Hematopoietic multipotent progenitor cell treated with erythropoietin and hydrocortisone succinate and interleukin-3 and kit ligand, for 17 days (in vitro differentiated cells): ENCODE measurements around the gene CABP1.
A peak's percentile ranks its signal among the peaks of the same experiment; 100 is the strongest.

Experiments
- DNase-seq: peaks from one replicate; pipeline ENCODE4 v3.0.0-alpha.2; 2015; ENCODE audit warnings: low spot score

Gene CABP1

DNA sequence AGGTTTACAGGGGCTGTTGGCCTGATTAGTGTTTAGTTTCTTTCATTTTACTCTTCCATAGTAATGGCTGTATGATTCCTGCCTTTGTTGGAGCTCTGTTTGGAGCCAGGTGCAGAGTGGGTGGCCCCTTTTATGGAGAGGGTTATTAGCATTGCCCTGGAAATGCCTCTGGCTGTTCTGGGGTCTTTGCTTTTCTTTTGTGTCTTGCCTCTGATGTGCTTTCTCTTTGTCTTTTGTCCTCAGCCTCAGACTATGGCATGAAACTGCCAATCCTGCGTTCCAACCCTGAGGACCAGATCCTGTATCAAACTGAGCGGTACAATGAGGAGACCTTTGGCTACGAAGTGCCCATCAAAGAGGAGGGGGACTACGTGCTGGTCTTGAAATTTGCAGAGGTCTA lies 53.4 kb downstream of the CABP1 start:
- no peak for DNase-seq

- DNase-seq = no peak
These were observed 56.2 kb downstream of the CABP1 start for GRCh38 chr12:120696626-120697025.

- DNase-seq = no peak
These were observed 56.9 kb downstream of the CABP1 start for GRCh38 chr12:120697344-120697743.

- DNase-seq = no peak
These were observed 58.2 kb downstream of the CABP1 start for GRCh38 chr12:120698665-120699064.

- DNase-seq = no peak
These were observed 59.1 kb downstream of the CABP1 start for GRCh38 chr12:120699553-120699952.

DNA sequence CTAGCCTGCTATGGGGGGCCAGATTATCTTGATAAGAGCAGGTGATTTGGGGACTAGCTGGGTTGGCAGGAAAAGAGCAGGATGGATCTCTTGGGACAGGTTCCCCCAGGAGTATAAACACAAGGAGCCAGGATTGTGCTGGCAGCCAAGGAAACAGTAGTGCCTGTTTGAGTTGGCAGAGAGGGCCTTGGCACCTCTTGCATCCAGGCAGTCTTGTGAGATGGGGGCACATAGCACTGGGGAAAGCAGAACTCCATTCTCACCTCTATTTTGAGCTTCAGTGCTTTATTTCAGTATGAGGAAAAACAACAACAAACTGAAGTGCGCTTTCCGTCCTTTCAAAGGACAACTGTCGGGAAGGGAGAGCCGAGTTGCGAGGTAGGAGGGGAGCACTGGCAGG lies 60.5 kb downstream of the CABP1 start:
- no peak for DNase-seq

- DNase-seq = no peak
These were observed 62.2 kb downstream of the CABP1 start for GRCh38 chr12:120702637-120703036.

GRCh38 chr12:120703311-120703942 lies 63.0 kb downstream of the CABP1 start:
- no peak for DNase-seq

DNA sequence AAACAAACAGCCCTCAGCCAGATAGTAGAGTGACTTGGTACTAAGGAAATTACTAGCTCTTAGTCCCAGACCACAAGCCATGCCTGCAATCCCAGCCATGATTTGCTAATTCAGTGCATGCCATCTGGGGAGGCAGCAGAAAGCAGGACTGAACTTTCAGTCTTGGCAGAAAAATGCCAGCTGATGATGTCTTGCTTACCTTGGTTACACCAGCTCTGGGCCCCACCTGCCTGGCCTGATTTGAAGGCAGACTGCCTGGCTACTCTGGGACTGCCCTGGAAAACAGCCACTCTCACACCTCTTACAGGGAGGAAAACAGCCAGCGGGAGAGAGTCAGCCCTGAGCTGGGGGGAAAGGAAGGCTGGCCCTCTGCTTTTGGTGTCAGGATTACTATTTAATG lies 65.2 kb downstream of the CABP1 start:
- DNase-seq = no peak

- DNase-seq = no peak
These were observed 65.6 kb downstream of the CABP1 start for GRCh38 chr12:120706029-120706428.

- DNase-seq = no peak
These were observed 68.2 kb downstream of the CABP1 start for GRCh38 chr12:120708651-120709050.

- peak; percentile 65 for DNase-seq
These were observed 69.8 kb downstream of the CABP1 start, which contains the start of gene UNC119B for GRCh38 chr12:120710031-120710804. TSS of gene UNC119B (plus strand) at chr12:120710458. CDS start at chr12:120710475, 17 bp downstream.

DNA sequence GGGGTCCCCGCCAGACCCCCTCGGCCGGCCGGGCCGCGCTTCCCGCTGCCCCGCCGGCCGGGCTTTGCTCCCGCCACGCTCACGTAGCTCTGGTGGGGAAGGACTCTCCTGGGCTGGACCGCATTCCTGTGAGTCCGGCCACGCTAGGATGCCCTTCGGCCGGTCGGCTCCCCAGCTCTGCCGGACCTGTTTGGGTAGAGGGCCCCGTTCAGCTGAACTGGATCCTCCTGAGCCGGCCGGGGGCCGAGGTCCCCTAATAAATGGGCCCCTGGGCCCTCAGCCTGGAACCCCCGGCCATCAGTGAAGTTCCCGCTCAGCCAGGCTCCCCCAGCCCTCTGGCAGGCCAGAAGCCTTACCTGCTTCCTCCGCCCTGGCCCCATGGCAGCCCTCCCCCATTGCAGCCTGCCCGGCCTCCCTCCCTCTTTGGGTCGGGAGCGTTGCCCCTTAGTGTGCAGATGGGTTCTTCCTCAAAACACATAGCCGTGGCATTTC lies 70.4 kb downstream of the CABP1 start:
- DNase-seq = no peak

- DNase-seq = no peak
These were observed 71.0 kb downstream of the CABP1 start for GRCh38 chr12:120711411-120711810.

GRCh38 chr12:120712610-120713009 lies 72.2 kb downstream of the CABP1 start:
- no peak for DNase-seq

DNA sequence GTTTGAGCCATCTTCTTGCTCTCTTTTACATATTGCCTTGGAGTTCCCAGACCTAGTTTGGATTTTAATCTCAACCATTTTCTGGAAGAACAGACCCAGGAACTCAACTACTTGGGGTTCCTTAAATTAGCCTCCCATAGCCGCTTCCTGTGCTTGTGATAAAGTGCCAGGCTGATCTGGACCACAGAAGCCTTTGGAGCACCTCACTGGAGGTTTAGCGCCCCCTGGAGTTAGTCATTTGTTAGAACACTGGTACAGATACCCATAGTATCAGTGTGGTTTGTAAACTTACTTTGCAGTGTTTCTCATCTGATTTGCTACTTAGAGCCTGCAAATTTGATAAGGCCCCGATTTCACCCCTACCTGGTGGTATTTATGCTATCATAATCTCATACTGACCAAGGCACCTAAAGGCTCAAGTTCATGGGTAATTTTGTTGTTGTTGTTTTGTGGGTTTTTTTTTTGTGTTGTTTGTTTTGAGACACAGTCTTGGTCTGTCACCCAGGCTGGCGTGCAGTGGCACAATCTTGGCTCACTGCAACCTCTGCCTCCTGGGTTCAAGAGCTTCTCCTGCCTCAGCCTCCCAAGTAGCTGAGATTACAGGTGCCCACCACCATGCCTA lies 73.5 kb downstream of the CABP1 start:
- peak; percentile 93 for DNase-seq
